ENCODE measurements around the gene CYTH3. TPM values are rescaled to one million over a fixed set of nuclear protein-coding genes. Genes with fewer than 3 reads are reported as not detected.

Gene CYTH3
- total RNA-seq, 1 donor from 2014 or later: 14.9 TPM

GRCh38 chr7:6258440-6259182, 13.8 kb downstream of the CYTH3 start:
- no peak for DNase-seq (ENCODE audit: low spot score)

GRCh38 chr7:6257675-6258074, 14.7 kb downstream of the CYTH3 start:
- no peak for DNase-seq (ENCODE audit: low spot score)

GRCh38 chr7:6256677-6257535, 15.5 kb downstream of the CYTH3 start:
- DNase-seq (ENCODE audit: low spot score): no peak

GRCh38 chr7:6256109-6256483, 16.3 kb downstream of the CYTH3 start:
- no peak for DNase-seq (ENCODE audit: low spot score)

- DNase-seq (ENCODE audit: low spot score): no peak
Observed at GRCh38 chr7:6254866-6255265, 17.6 kb downstream of the CYTH3 start.

- no peak for DNase-seq (ENCODE audit: low spot score)
Observed at GRCh38 chr7:6252748-6253147, 19.7 kb downstream of the CYTH3 start.

- no peak for DNase-seq (ENCODE audit: low spot score)
Observed at GRCh38 chr7:6252341-6252746, 20.1 kb downstream of the CYTH3 start.

- DNase-seq (ENCODE audit: low spot score): no peak
Observed at GRCh38 chr7:6251653-6252052, 20.8 kb downstream of the CYTH3 start.

GRCh38 chr7:6250364-6250833, 22.0 kb downstream of the CYTH3 start:
- no peak for DNase-seq (ENCODE audit: low spot score)

GRCh38 chr7:6249043-6249442, 23.4 kb downstream of the CYTH3 start:
- DNase-seq (ENCODE audit: low spot score): no peak

- no peak for DNase-seq (ENCODE audit: low spot score)
Observed at GRCh38 chr7:6248581-6248980, 23.8 kb downstream of the CYTH3 start.

GRCh38 chr7:6246251-6246917, 26.0 kb downstream of the CYTH3 start:
- no peak for DNase-seq (ENCODE audit: low spot score)

- no peak for DNase-seq (ENCODE audit: low spot score)
Observed at GRCh38 chr7:6244021-6244420, 28.4 kb downstream of the CYTH3 start.

- DNase-seq (ENCODE audit: low spot score): no peak
Observed at GRCh38 chr7:6243168-6243567, 29.3 kb downstream of the CYTH3 start.

GRCh38 chr7:6242561-6242960, 29.9 kb downstream of the CYTH3 start:
- no peak for DNase-seq (ENCODE audit: low spot score)

- DNase-seq (ENCODE audit: low spot score): no peak
Observed at GRCh38 chr7:6241607-6241973, 30.8 kb downstream of the CYTH3 start.

- no peak for DNase-seq (ENCODE audit: low spot score)
Observed at GRCh38 chr7:6238309-6238925, 34.0 kb downstream of the CYTH3 start.

GRCh38 chr7:6237730-6238129, 34.7 kb downstream of the CYTH3 start:
- DNase-seq (ENCODE audit: low spot score): no peak

GRCh38 chr7:6237011-6237410, 35.4 kb downstream of the CYTH3 start:
- no peak for DNase-seq (ENCODE audit: low spot score)

GRCh38 chr7:6235029-6235871, 37.2 kb downstream of the CYTH3 start:
- no peak for DNase-seq (ENCODE audit: low spot score)

GRCh38 chr7:6234384-6234783, 38.0 kb downstream of the CYTH3 start:
- no peak for DNase-seq (ENCODE audit: low spot score)

Data from ureter (tissue), 1 donor.